Measurements from ENCODE around the gene GADD45GIP1. TPM values are rescaled to one million over a fixed set of nuclear protein-coding genes. Genes with fewer than 3 reads are reported as not detected.
A peak's percentile ranks its signal among the peaks of the same experiment; 100 is the strongest.

Gene GADD45GIP1
- total RNA-seq, 6 experiments from 2014 or later = 34.3 to 54.3 (median 46.9) TPM

- Mint-ChIP-seq H3K4me3 (no peak overlapping the region), H3K9me3 (no peaks in the 10 kb centered on the region), H3K27me3 (ENCODE audit: insufficient read depth) (no peaks in the 10 kb centered on the region), H3K4me1 (ENCODE audit: low read depth) (peaks cover 8% of the 10 kb centered on the region), H3K27ac (no peak overlapping the region), H3K36me3 (ENCODE audit: low read depth) (no peaks in the 10 kb centered on the region)
- no peak for DNase-seq
- no peak for TF ChIP-seq CTCF (IDR thresholded peaks at IDR 0.05)
Measured at GRCh38 chr19:12987190-12987589, 30.2 kb upstream of the GADD45GIP1 start.

GRCh38 chr19:12986726-12987125 is 29.7 kb upstream of the GADD45GIP1 start:
- no peak overlapping the region for H3K27ac Mint-ChIP-seq
- H3K4me3 Mint-ChIP-seq = no peak overlapping the region
- peaks cover 8% of the 10 kb centered on the region for H3K4me1 Mint-ChIP-seq (ENCODE audit: low read depth)
- no peaks in the 10 kb centered on the region for H3K9me3 Mint-ChIP-seq
- no peaks in the 10 kb centered on the region for H3K27me3 Mint-ChIP-seq (ENCODE audit: insufficient read depth)
- no peak for DNase-seq
- H3K36me3 Mint-ChIP-seq (ENCODE audit: low read depth) = no peaks in the 10 kb centered on the region
- no peak for TF ChIP-seq CTCF (IDR thresholded peaks at IDR 0.05)

GRCh38 chr19:12985049-12985776 is 28.2 kb upstream of the GADD45GIP1 start:
- H3K4me3 Mint-ChIP-seq = no peak overlapping the region
- TF ChIP-seq CTCF (IDR thresholded peaks at IDR 0.05) = peak; percentile 19; the same call in 1 of the 2 replicates

GRCh38 chr19:12984683-12985048 is 27.6 kb upstream of the GADD45GIP1 start:
- no peaks in the 10 kb centered on the region for H3K36me3 Mint-ChIP-seq (ENCODE audit: low read depth)
- H3K27ac Mint-ChIP-seq = no peak overlapping the region
- no peak for DNase-seq

More at GRCh38 chr19:12985049-12985776, 28.2 kb upstream of the GADD45GIP1 start:
- peak; percentile 52 for DNase-seq
- H3K27me3 Mint-ChIP-seq (ENCODE audit: insufficient read depth) = no peaks in the 10 kb centered on the region
- H3K4me1 Mint-ChIP-seq (ENCODE audit: low read depth) = peaks cover 8% of the 10 kb centered on the region
- H3K36me3 Mint-ChIP-seq (ENCODE audit: low read depth) = no peaks in the 10 kb centered on the region
- H3K9me3 Mint-ChIP-seq = no peaks in the 10 kb centered on the region
- H3K27ac Mint-ChIP-seq = peak overlapping the region; percentile 27; the same call in 1 of the 2 replicates

GRCh38 chr19:12984143-12984627 is 27.2 kb upstream of the GADD45GIP1 start:
- Mint-ChIP-seq H3K4me3 (no peak overlapping the region), H3K27me3 (ENCODE audit: insufficient read depth) (no peaks in the 10 kb centered on the region), H3K9me3 (no peaks in the 10 kb centered on the region), H3K27ac (no peak overlapping the region), H3K36me3 (ENCODE audit: low read depth) (no peaks in the 10 kb centered on the region), H3K4me1 (ENCODE audit: low read depth) (peaks cover 8% of the 10 kb centered on the region)
- TF ChIP-seq CTCF (IDR thresholded peaks at IDR 0.05) = no peak
- DNase-seq = no peak

More at GRCh38 chr19:12984683-12985048, 27.6 kb upstream of the GADD45GIP1 start:
- Mint-ChIP-seq H3K4me3 (no peak overlapping the region), H3K4me1 (ENCODE audit: low read depth) (peaks cover 8% of the 10 kb centered on the region), H3K9me3 (no peaks in the 10 kb centered on the region), H3K27me3 (ENCODE audit: insufficient read depth) (no peaks in the 10 kb centered on the region)
- TF ChIP-seq CTCF (IDR thresholded peaks at IDR 0.05) = no peak

Data from HFFc6 (cell line).